Measurements from ENCODE around the gene HAGH.
"Not testable (repeated sequence)": the region's sequence is repeated elsewhere in the genome, so short reads cannot be mapped to it uniquely, and the experiment has no call there.

HAGH gene

GRCh38 chr16:1800701-1801100, 25.9 kb downstream of the HAGH start:
- no peaks in the 10 kb centered on the region for H3K79me2 ChIP-seq
- H3K9ac ChIP-seq = no peak overlapping the region
- no peak overlapping the region for H2AFZ ChIP-seq
- no peaks in the 10 kb centered on the region for H3K36me3 ChIP-seq (ENCODE audit: control insufficient read depth, insufficient read depth, low read length)
- H3K4me3 ChIP-seq (ENCODE audit: low read depth, low read length) = no peak overlapping the region
- no peak overlapping the region for H3K4me2 ChIP-seq (ENCODE audit: low read length)
- H3K4me1 ChIP-seq = no peaks in the 10 kb centered on the region
- TF ChIP-seq, protein P1, sequence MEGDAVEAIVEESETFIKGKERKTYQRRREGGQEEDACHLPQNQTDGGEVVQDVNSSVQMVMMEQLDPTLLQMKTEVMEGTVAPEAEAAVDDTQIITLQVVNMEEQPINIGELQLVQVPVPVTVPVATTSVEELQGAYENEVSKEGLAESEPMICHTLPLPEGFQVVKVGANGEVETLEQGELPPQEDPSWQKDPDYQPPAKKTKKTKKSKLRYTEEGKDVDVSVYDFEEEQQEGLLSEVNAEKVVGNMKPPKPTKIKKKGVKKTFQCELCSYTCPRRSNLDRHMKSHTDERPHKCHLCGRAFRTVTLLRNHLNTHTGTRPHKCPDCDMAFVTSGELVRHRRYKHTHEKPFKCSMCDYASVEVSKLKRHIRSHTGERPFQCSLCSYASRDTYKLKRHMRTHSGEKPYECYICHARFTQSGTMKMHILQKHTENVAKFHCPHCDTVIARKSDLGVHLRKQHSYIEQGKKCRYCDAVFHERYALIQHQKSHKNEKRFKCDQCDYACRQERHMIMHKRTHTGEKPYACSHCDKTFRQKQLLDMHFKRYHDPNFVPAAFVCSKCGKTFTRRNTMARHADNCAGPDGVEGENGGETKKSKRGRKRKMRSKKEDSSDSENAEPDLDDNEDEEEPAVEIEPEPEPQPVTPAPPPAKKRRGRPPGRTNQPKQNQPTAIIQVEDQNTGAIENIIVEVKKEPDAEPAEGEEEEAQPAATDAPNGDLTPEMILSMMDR (IDR thresholded peaks at IDR 0.05) = no peak
- no peak overlapping the region for H3K27ac ChIP-seq
- no peaks in the 10 kb centered on the region for H3K9me3 ChIP-seq (ENCODE audit: control insufficient read depth, low read length)
- no peaks in the 10 kb centered on the region for H3K27me3 ChIP-seq (ENCODE audit: control insufficient read depth, insufficient read depth, low read length)

DNA sequence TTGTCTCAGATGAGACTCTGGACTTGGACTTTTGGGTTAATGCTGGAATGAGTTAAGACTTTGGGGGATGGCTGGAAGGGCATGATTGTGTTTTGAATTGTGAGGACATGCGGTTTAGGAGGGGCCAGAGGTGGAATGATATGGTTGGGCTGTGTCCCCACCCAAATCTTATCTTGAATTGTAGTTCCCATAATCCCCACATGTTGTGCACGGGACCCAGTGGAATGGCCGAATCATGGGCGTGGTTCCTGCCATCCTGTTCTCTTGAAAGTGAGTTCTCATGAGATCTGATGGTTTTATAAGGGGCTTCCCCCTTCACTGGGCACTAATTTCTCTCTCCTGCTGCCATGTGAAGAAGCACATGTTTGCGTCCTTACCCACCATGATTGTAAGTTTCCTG, 27.4 kb downstream of the HAGH start:
- H3K4me1 ChIP-seq; H2AFZ ChIP-seq; H3K36me3 ChIP-seq (ENCODE audit: control insufficient read depth, insufficient read depth, low read length); H3K9ac ChIP-seq; H3K4me3 ChIP-seq (ENCODE audit: low read depth, low read length); H3K27ac ChIP-seq; H3K4me2 ChIP-seq (ENCODE audit: low read length); H3K79me2 ChIP-seq; H3K9me3 ChIP-seq (ENCODE audit: control insufficient read depth, low read length); H3K27me3 ChIP-seq (ENCODE audit: control insufficient read depth, insufficient read depth, low read length): not testable (repeated sequence)

DNA sequence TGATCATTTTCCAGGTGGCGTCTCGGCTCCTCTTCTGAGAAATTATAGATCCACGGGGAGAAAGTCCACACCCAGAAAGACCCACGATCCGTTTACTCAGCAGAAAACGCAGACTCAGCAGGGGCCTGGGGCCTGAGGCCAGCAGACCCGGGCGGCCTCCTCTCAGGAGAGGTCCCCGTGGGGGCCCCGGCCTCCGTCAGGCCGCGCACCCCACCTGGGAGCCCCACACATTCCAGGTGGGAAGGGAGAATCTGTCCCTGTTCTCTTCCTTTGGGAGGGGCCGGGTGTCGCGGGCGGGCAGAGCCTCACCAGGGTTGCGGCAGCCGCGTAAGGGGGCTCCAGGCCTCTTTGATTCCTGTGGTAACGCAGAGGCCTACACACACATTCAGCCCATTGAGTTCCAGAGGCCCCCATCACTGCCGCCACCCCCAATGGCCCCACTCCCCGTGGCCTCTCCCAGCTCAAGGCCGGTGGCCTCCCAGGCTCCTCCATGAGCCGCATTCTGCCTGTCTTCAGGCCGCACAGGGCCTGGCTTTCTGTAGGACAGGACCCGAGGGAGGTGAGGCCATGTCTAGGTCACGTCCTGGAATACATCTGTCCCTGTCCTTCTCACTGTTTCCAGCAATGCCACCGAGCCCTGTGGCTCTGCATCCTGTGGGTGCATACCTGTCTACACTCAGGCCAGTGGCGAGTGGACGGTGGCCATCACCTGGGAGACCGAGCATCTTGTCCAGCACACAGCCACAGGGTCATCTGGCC, 31.5 kb downstream of the HAGH start:
- Histone ChIP-seq H3K9ac (no peak overlapping the region), H3K4me1 (no peaks in the 10 kb centered on the region), H3K27me3 (ENCODE audit: control insufficient read depth, insufficient read depth, low read length) (no peaks in the 10 kb centered on the region), H3K27ac (no peak overlapping the region), H3K36me3 (ENCODE audit: control insufficient read depth, insufficient read depth, low read length) (no peaks in the 10 kb centered on the region), H2AFZ (no peak overlapping the region), H3K79me2 (no peaks in the 10 kb centered on the region), H3K4me3 (ENCODE audit: low read depth, low read length) (no peak overlapping the region), H3K4me2 (ENCODE audit: low read length) (no peak overlapping the region), H3K9me3 (ENCODE audit: control insufficient read depth, low read length) (no peaks in the 10 kb centered on the region)
- TF ChIP-seq, protein P1 (IDR thresholded peaks at IDR 0.05) = no peak

- no peak overlapping the region for H3K4me2 ChIP-seq (ENCODE audit: low read length)
- TF ChIP-seq, protein P1 (IDR thresholded peaks at IDR 0.05) = no peak
- no peak overlapping the region for H3K9ac ChIP-seq
- H3K9me3 ChIP-seq (ENCODE audit: control insufficient read depth, low read length) = no peaks in the 10 kb centered on the region
- H2AFZ ChIP-seq = no peak overlapping the region
- H3K4me3 ChIP-seq (ENCODE audit: low read depth, low read length) = no peak overlapping the region
- H3K4me1 ChIP-seq = no peaks in the 10 kb centered on the region
- no peaks in the 10 kb centered on the region for H3K79me2 ChIP-seq
- no peak overlapping the region for H3K27ac ChIP-seq
- H3K36me3 ChIP-seq (ENCODE audit: control insufficient read depth, insufficient read depth, low read length) = no peaks in the 10 kb centered on the region
- no peaks in the 10 kb centered on the region for H3K27me3 ChIP-seq (ENCODE audit: control insufficient read depth, insufficient read depth, low read length)
Measured at GRCh38 chr16:1794221-1794871, 32.3 kb downstream of the HAGH start.

DNA sequence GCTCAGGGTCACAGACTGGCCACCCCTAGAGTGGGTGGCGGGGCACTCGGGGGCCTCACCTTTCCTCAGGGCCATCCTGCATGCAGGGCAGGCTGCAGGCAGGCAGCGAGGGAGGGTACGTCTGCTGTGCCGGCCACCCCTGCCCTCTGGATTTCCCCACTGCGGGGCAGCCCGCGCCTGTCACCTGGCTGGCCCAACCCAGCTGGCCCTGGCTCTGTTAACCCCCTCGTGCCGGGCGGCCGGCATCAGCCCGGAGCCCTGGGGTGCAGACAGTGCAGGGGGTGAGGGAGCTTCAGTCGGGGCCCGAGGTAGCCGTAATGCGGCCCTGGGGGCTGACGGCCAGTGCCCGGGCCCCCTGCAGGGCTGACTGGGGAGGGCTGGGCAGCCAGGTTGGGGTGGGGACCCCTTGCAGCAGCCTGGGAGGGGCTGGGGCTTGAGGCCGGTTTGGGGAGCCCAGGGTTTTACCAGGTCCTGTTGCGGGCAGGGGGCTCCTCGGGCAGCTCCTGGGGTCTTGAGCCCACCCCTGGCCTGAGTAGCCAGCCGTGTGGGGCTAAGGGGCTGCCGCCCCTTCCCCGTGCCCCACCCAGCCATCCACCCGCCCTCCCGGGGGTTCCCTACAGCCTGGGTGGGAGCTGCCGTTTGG, 32.9 kb downstream of the HAGH start, which contains the start of gene IGFALS:
Gene IGFALS, minus strand, starts transcription at position 128 of the 643 bp plus-strand sequence. Its CDS starts 53 bp downstream, at position 75.
- Histone ChIP-seq H3K9me3 (ENCODE audit: control insufficient read depth, low read length) (no peaks in the 10 kb centered on the region), H3K4me3 (ENCODE audit: low read depth, low read length) (no peak within 1 kb of the TSS), H2AFZ (no peak within 1 kb of the TSS), H3K79me2 (no peaks in the 10 kb centered on the region), H3K4me2 (ENCODE audit: low read length) (no peak within 1 kb of the TSS), H3K27me3 (ENCODE audit: control insufficient read depth, insufficient read depth, low read length) (no peaks in the 10 kb centered on the region), H3K9ac (no peak within 1 kb of the TSS), H3K36me3 (ENCODE audit: control insufficient read depth, insufficient read depth, low read length) (no peaks in the 10 kb centered on the region), H3K27ac (no peak within 1 kb of the TSS), H3K4me1 (no peaks in the 10 kb centered on the region)
- TF ChIP-seq, protein P1 (IDR thresholded peaks at IDR 0.05) = no peak
